Neutrophil (primary cell): ENCODE data around the gene ISCU.

ENCODE experiments used
- H3K27ac ChIP-seq: fragments of 200-600 bp; sonication (generic); 2 replicates; pipeline ENCODE4 v1.5.1; 2016; ENCODE audit warnings: mild to moderate bottlenecking, moderate library complexity
- H3K27me3 ChIP-seq: fragments of 200-600 bp; sonication (generic); 2 replicates; pipeline ENCODE4 v1.6.0; 2016; ENCODE audit warnings: mild to moderate bottlenecking
- H3K36me3 ChIP-seq: fragments of 200-600 bp; sonication (generic); 2 replicates; pipeline ENCODE4 v1.5.1; 2017
- H3K4me1 ChIP-seq, 2 experiments: fragments of 200-600 bp in 1 of 2; sonication (generic) in 1 of 2; 1 replicate in 1 of 2; 2 replicates in 1 of 2; pipeline versions ENCODE4 v1.5.1 to v1.6.1; 2013 to 2016; ENCODE audit warnings: low read depth in 1 of 2, low read length in 1 of 2, mild to moderate bottlenecking in 1 of 2, moderate library complexity in 1 of 2; ENCODE audit not compliant: control insufficient read depth in 1 of 2, insufficient read depth in 1 of 2
- H3K4me3 ChIP-seq, 2 experiments: fragments of 200-600 bp in 1 of 2; sonication (generic) in 1 of 2; 1 replicate in 1 of 2; 2 replicates in 1 of 2; pipeline ENCODE4 v1.5.1; 2013 to 2016; ENCODE audit warnings: low read depth in 1 of 2, low read length in 1 of 2, mild to moderate bottlenecking in 1 of 2, moderate library complexity in 1 of 2
- H3K9me3 ChIP-seq: fragments of 200-600 bp; sonication (generic); 2 replicates; pipeline ENCODE4 v1.5.1; 2016
- CTCF ChIP-seq: fragments of 200-600 bp; sonication (generic); IDR thresholded peaks from 2 replicates; pipeline ENCODE4 v1.5.1; 2016; ENCODE audit warnings: antibody characterized with exemption

ISCU gene

GRCh38 chr12:108575199-108575912 lies 13.0 kb downstream of the ISCU start:
- TF ChIP-seq CTCF = no peak
- H3K4me1 ChIP-seq = no peaks in the 10 kb centered on the region
- no peak overlapping the region for H3K27ac ChIP-seq
- no peak overlapping the region for H3K4me3 ChIP-seq
- no peaks in the 10 kb centered on the region for H3K36me3 ChIP-seq
- no peaks in the 10 kb centered on the region for H3K9me3 ChIP-seq
- H3K27me3 ChIP-seq = no peaks in the 10 kb centered on the region

GRCh38 chr12:108576660-108577234 lies 14.4 kb downstream of the ISCU start:
- TF ChIP-seq CTCF = no peak
- H3K9me3 ChIP-seq = no peaks in the 10 kb centered on the region
- H3K27ac ChIP-seq = no peak overlapping the region
- no peaks in the 10 kb centered on the region for H3K36me3 ChIP-seq
- H3K4me3 ChIP-seq = no peak overlapping the region
- no peaks in the 10 kb centered on the region for H3K27me3 ChIP-seq
- H3K4me1 ChIP-seq = no peaks in the 10 kb centered on the region

- H3K4me1 ChIP-seq = no peaks in the 10 kb centered on the region
- no peak overlapping the region for H3K4me3 ChIP-seq
- H3K27ac ChIP-seq = no peak overlapping the region
- no peak for TF ChIP-seq CTCF
- no peaks in the 10 kb centered on the region for H3K27me3 ChIP-seq
- no peaks in the 10 kb centered on the region for H3K9me3 ChIP-seq
- no peaks in the 10 kb centered on the region for H3K36me3 ChIP-seq
Measured at GRCh38 chr12:108577458-108577857, 15.1 kb downstream of the ISCU start.

- no peaks in the 10 kb centered on the region for H3K4me1 ChIP-seq
- no peak for TF ChIP-seq CTCF
- no peaks in the 10 kb centered on the region for H3K9me3 ChIP-seq
- H3K27me3 ChIP-seq = no peaks in the 10 kb centered on the region
- no peaks in the 10 kb centered on the region for H3K36me3 ChIP-seq
- H3K27ac ChIP-seq = no peak overlapping the region
- no peak overlapping the region for H3K4me3 ChIP-seq
Measured at GRCh38 chr12:108578264-108578663, 15.9 kb downstream of the ISCU start.

GRCh38 chr12:108578813-108579212 lies 16.4 kb downstream of the ISCU start:
- H3K4me3 ChIP-seq = no peak overlapping the region
- no peak for TF ChIP-seq CTCF
- H3K27ac ChIP-seq = no peak overlapping the region
- no peaks in the 10 kb centered on the region for H3K36me3 ChIP-seq
- no peaks in the 10 kb centered on the region for H3K4me1 ChIP-seq
- H3K27me3 ChIP-seq = no peaks in the 10 kb centered on the region
- H3K9me3 ChIP-seq = no peaks in the 10 kb centered on the region
